Choroid plexus epithelial cell (primary cell): ENCODE results near the gene ALDOA.

ENCODE experiments used
- DNase-seq: peaks from one replicate; pipeline ENCODE4 v3.0.0-alpha.2; 2010; ENCODE audit warnings: low read depth
- H3K4me3 ChIP-seq: 2 replicates; pipeline ENCODE4 v1.5.1; 2011; ENCODE audit warnings: low read depth, mild to moderate bottlenecking, control low read depth, low read length, moderate library complexity
- TF ChIP-seq, protein P1 (sequence below): conservative IDR thresholded peaks from 2 replicates; pipeline ENCODE4 v1.5.1; 2011; ENCODE audit warnings: low read depth, mild to moderate bottlenecking, control low read depth, inconsistent platforms, low read length, moderate library complexity

The ALDOA gene

DNA sequence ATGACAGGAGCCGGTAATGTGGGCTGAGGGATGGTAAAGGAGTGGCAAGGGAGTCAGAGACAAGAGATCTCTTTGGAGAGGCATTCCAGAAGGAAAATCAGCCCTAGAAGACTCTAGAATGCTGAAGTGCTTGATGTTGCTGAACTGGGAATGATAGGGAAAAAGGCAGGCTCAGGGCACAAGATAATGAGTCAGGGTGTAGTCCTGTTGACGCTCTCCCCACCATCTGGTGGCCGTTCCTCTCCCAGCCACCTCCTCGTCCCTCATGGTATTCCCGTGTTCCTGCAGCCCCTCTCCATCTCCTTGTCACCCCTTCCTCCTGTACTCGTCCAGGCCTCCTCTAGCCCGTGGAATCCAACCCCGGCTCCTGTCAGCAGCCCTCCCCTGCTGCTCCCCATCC, 11.1 kb upstream of the ALDOA start:
- TF ChIP-seq, protein P1, sequence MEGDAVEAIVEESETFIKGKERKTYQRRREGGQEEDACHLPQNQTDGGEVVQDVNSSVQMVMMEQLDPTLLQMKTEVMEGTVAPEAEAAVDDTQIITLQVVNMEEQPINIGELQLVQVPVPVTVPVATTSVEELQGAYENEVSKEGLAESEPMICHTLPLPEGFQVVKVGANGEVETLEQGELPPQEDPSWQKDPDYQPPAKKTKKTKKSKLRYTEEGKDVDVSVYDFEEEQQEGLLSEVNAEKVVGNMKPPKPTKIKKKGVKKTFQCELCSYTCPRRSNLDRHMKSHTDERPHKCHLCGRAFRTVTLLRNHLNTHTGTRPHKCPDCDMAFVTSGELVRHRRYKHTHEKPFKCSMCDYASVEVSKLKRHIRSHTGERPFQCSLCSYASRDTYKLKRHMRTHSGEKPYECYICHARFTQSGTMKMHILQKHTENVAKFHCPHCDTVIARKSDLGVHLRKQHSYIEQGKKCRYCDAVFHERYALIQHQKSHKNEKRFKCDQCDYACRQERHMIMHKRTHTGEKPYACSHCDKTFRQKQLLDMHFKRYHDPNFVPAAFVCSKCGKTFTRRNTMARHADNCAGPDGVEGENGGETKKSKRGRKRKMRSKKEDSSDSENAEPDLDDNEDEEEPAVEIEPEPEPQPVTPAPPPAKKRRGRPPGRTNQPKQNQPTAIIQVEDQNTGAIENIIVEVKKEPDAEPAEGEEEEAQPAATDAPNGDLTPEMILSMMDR, result no peak
- H3K4me3 ChIP-seq, result no peak overlapping the region
- DNase-seq, result no peak

DNA sequence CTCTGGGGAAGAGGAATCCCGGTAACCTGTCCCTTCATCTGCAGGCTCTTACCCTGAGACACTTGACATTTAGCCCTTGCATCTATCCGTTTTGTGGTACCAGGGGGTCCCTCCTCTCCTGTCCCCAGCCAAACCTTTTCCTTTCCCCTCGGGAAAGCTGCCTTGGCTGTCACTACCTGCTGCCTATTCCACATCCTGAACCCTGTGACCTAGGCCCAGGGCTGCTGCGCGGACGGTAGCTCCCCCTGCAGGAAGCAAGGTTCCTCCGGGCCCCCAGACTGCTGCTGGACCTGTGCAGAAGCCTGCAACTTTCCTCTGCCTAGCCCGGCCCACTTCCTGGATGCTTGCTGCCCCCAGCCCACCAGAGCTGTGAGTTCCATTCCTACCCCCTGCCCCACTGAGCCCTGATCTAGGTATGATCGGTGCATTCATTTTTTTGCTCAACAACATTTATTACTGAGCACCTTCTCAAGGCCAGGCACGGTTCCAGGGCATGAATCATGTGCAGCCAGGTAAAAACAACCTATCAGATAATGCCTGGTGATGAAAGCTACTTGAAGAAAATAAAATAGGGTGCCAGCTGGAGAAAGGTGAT, 10.5 kb upstream of the ALDOA start:
- DNase-seq, result no peak
- H3K4me3 ChIP-seq, result no peak overlapping the region
- TF ChIP-seq, protein P1, result peak; percentile 73

DNA sequence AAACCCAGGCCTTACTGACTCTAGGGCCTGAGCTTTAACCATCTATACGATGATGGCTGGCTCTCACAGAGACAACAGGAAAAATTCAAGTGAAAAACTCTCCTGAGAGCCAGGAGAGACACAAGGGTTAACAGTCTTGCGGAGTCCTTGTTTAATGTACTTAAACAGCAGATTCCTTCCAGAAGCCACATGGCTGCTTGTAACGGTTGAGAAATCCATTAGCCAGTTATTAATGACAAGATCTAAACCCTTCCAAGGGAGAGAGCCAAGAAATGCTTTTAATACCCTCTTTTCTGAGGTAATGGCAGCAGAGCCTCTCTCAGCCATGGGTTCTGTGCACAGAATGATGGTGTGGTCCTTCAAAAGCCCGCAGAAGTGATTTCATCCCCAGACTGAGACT, 5.2 kb upstream of the ALDOA start:
- H3K4me3 ChIP-seq, result no peak overlapping the region
- TF ChIP-seq, protein P1, result no peak
- no peak for DNase-seq

DNA sequence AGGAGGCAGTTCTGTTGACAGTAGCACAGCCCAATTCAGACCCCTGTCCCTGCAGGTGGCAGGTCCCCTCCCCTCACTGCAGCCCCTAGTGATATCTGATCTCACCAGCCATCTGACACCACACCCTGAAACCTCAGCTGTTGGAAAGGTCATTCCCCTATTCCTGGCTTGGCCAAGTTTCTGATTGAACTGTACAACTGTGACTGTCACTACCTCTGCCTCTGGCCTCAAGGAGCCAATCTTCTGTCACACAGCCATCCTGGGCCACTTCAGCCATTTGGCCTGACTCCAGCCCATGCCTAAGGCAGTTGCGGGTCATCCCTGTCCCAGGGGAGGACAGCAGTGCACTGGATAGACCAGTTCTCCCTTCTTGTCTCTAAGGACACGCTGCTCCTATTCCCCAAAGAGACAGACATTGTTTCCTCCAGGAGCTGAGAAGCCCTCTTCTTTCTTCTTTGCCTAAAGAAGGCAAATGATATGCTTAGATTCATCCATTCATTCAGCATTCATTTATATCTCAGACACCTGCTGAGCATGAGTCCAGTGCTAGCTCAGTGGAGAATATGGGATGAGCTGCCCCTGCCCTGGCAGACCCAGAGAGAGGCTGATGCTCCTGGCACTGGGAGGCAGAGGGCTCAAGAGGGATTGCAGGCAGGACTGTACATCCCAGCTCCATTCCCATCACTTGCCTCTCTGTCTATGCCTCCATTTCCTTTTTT, 4.6 kb upstream of the ALDOA start:
- TF ChIP-seq, protein P1, result no peak
- H3K4me3 ChIP-seq, result no peak overlapping the region
- DNase-seq, result no peak

DNA sequence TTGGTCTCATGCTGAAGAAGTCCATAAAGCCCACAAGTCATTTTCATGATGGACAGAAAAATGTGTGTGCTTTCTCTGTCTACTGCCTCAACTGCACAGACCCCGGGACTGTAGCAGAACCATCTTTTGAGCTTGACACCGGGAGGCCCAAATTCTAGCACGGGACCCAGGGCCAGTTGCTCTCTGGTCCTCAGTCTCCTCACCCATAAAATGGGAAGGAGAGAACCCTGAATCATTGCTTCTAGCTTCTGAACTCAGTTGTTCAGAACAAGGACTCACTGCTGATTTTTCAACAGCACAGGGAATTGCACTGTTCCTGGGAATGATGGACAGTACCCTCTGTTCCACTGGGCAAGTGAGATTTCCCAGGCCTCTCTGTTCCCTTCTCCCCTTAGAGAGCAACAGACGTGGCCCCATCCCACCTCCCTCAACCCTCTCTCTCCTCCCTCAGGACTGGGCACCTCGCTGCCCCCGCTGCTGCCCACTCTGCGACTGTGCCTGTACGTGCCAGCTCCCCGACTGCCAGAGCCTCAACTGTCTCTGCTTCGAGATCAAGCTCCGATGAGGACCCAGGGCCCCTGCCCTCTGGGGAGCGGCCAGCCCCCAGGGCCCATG, 2.2 kb upstream of the ALDOA start:
- peak overlapping the region; percentile 100 for H3K4me3 ChIP-seq
- DNase-seq, result no peak
- TF ChIP-seq, protein P1, result no peak

DNA sequence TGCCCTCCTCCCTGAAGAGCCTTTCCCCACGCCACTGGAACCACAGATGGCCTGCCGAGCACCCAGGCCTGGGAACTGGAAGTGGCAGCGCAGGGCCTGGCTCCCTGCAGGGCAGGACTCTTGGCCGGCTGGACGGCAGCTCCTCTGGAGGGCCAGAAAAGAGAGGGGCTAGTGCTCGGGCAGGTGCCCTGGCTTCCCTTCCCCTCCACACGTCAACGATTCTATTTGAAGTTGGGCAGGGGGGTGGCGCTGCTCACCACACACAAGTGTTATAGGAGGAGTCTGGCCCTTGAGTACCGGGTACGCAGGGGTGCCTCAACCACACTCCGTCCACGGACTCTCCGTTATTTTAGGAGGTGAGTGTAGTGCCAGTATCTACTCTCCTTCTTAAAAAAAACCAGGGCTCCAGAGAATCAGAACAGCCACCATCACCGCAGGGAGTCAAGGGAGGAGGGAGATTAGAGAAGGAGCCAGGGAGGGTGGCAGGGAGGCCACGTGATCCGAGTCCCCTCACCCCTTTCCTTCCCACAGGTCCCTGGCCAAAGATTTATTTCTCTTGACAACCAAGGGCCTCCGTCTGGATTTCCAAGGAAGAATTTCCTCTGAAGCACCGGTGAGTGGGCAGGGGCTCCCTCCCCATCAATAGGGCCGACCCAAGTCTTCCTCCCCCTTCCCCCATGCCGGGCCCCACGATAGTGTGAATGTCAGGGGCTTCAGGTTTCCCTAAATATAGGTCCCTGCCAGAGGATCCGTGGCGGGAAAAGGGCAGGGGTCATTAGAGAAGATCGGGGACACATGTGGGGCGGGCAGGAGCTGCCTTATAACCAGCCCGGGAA, 1.4 kb upstream of the ALDOA start:
- H3K4me3 ChIP-seq, result peak overlapping the region; percentile 100
- peak; percentile 63 for DNase-seq
- TF ChIP-seq, protein P1, result peak; percentile 42
